Activated CD8-positive, alpha-beta T cell treated with anti-CD3 and anti-CD28 coated beads for 36 hours (primary cell): ENCODE results near the gene SLC1A6. TPM values are rescaled to one million over a fixed set of nuclear protein-coding genes. Genes with fewer than 3 reads are reported as not detected.
A peak's percentile ranks its signal among the peaks of the same experiment; 100 is the strongest.

ENCODE experiments used
- ATAC-seq: fragments of 200-7000 bp; cut with Tn5 transposase; one replicate; pipeline ENCODE4 v1.10.0; 2021; ENCODE audit warnings: mild to moderate bottlenecking, moderate library complexity
- CTCF ChIA-PET: fragments of 350-600 bp; sonication (Branson Sonifier 250); formaldehyde crosslinking; loops from one replicate; lab custom pipeline; 2021; ENCODE audit warnings: antibody characterized with exemption; lab: Charles Lee
- POLR2A ChIA-PET: fragments of 350-600 bp; sonication (Branson Sonifier 250); formaldehyde crosslinking; loops from one replicate; lab custom pipeline; 2021; ENCODE audit warnings: antibody characterized with exemption; lab: Charles Lee
- DNase-seq: peaks from one replicate; pipeline ENCODE4 v3.0.0-alpha.2; 2020
- H3K27ac Mint-ChIP-seq: one replicate; pipeline ENCODE4 v1.8.0; 2021; ENCODE audit warnings: mild to moderate bottlenecking, mixed read lengths
- H3K27me3 Mint-ChIP-seq: one replicate; pipeline ENCODE4 v1.8.0; 2021; ENCODE audit warnings: mixed read lengths
- H3K36me3 Mint-ChIP-seq: one replicate; pipeline ENCODE4 v1.8.0; 2021; ENCODE audit warnings: low read depth, mixed read lengths
- H3K4me1 Mint-ChIP-seq: one replicate; pipeline ENCODE4 v1.8.0; 2021; ENCODE audit warnings: low read depth, mixed read lengths
- H3K4me3 Mint-ChIP-seq: one replicate; pipeline ENCODE4 v1.8.0; 2021; ENCODE audit warnings: mild to moderate bottlenecking, moderate library complexity, mixed read lengths
- H3K9me3 Mint-ChIP-seq: one replicate; pipeline ENCODE4 v1.8.0; 2021; ENCODE audit warnings: mixed read lengths
- CTCF ChIP-seq: fragments of 200-600 bp; IDR thresholded peaks from one replicate; pipeline ENCODE4 v1.8.0; 2022; ENCODE audit warnings: antibody characterized with exemption, mild to moderate bottlenecking
- intact Hi-C: fragments of 100-400 bp; cut with micrococcal nuclease; formaldehyde crosslinking; loops from one replicate; pipeline ENCODE4 v1.10.0; 2022
- total RNA-seq, 2 experiments: library from RNA; stranded (reverse); gene quantifications; one replicate each; pipeline ENCODE4 v1.2.3, GENCODE V29; 2021

The SLC1A6 gene
- total RNA-seq, 2 experiments from 2014 or later = not detected

GRCh38 chr19:15015946-15016542 lies 36.4 kb upstream of the SLC1A6 start:
- no peaks in the 10 kb centered on the region for H3K4me1 Mint-ChIP-seq
- ATAC-seq (no peak), DNase-seq (peak; percentile 24)
- H3K9me3 Mint-ChIP-seq = no peaks in the 10 kb centered on the region
- CTCF ChIA-PET = no interaction called here
- TF ChIP-seq CTCF = no peak
- H3K36me3 Mint-ChIP-seq = no peaks in the 10 kb centered on the region
- intact Hi-C loops = no loop called here
- H3K4me3 Mint-ChIP-seq = no peak overlapping the region
- POLR2A ChIA-PET = no interaction called here
- H3K27ac Mint-ChIP-seq = no peak overlapping the region
- peaks cover 33% of the 10 kb centered on the region for H3K27me3 Mint-ChIP-seq

GRCh38 chr19:15014579-15014978 lies 34.9 kb upstream of the SLC1A6 start:
- Mint-ChIP-seq H3K27ac (no peak overlapping the region), H3K4me1 (no peaks in the 10 kb centered on the region), H3K36me3 (no peaks in the 10 kb centered on the region), H3K4me3 (no peak overlapping the region), H3K27me3 (peaks cover 42% of the 10 kb centered on the region), H3K9me3 (no peaks in the 10 kb centered on the region)
- intact Hi-C loops = no loop called here
- no peak for DNase-seq
- TF ChIP-seq CTCF = no peak
- ChIA-PET CTCF (no interaction called here), POLR2A (no interaction called here)
- ATAC-seq = no peak

- ATAC-seq (no peak), DNase-seq (peak; percentile 3)
- intact Hi-C loops = no loop called here
- H3K27me3 Mint-ChIP-seq = peaks cover 49% of the 10 kb centered on the region
- no peaks in the 10 kb centered on the region for H3K36me3 Mint-ChIP-seq
- H3K4me3 Mint-ChIP-seq = no peak overlapping the region
- no peaks in the 10 kb centered on the region for H3K9me3 Mint-ChIP-seq
- ChIA-PET CTCF (no interaction called here), POLR2A (no interaction called here)
- TF ChIP-seq CTCF = no peak
- H3K4me1 Mint-ChIP-seq = no peaks in the 10 kb centered on the region
- H3K27ac Mint-ChIP-seq = no peak overlapping the region
Observed at GRCh38 chr19:15010501-15011300, 31.0 kb upstream of the SLC1A6 start.

GRCh38 chr19:15008308-15008707 lies 28.6 kb upstream of the SLC1A6 start:
- peaks cover 39% of the 10 kb centered on the region for H3K27me3 Mint-ChIP-seq
- H3K4me1 Mint-ChIP-seq = no peaks in the 10 kb centered on the region
- H3K27ac Mint-ChIP-seq = no peak overlapping the region
- no peak for DNase-seq
- no peak for ATAC-seq
- H3K9me3 Mint-ChIP-seq = no peaks in the 10 kb centered on the region
- no peaks in the 10 kb centered on the region for H3K36me3 Mint-ChIP-seq
- intact Hi-C loops = no loop called here
- ChIA-PET POLR2A (no interaction called here), CTCF (interaction anchor here (0.6 kb wide), 1 partner anchor 34 kb away, joined by 3 read pairs; no protein-coding TSS in a partner anchor)
- TF ChIP-seq CTCF = no peak
- no peak overlapping the region for H3K4me3 Mint-ChIP-seq

- H3K4me3 Mint-ChIP-seq = no peak overlapping the region
- POLR2A ChIA-PET = interaction anchor here (0.7 kb wide), 1 partner anchor 134 kb away, joined by 3 read pairs; no protein-coding TSS in a partner anchor
- no peak for TF ChIP-seq CTCF
- intact Hi-C loops = no loop called here
- no peak for ATAC-seq
- no peaks in the 10 kb centered on the region for H3K9me3 Mint-ChIP-seq
- no peaks in the 10 kb centered on the region for H3K36me3 Mint-ChIP-seq
- peaks cover 25% of the 10 kb centered on the region for H3K27me3 Mint-ChIP-seq
- CTCF ChIA-PET = no interaction called here
- no peak for DNase-seq
- H3K27ac Mint-ChIP-seq = no peak overlapping the region
- H3K4me1 Mint-ChIP-seq = no peaks in the 10 kb centered on the region
Observed at GRCh38 chr19:14997981-14998380, 18.3 kb upstream of the SLC1A6 start.
